WTC11 (cell line): ENCODE measurements around the gene SFT2D1.

Experiments used
- CTCF ChIP-seq: fragments of 200-600 bp; IDR thresholded peaks from 2 replicates; pipeline ENCODE4 v1.8.0; 2022; ENCODE audit warnings: antibody characterized with exemption
- EMX1 ChIP-seq: fragments of 250-450 bp; sonication (Bioruptor Pico); IDR thresholded peaks from 2 replicates; pipeline ENCODE4 v1.8.0; 2021; ENCODE audit warnings: mild to moderate bottlenecking
- MAX ChIP-seq: sonication (generic); formaldehyde crosslinking; IDR thresholded peaks from 2 replicates; pipeline ENCODE4 v1.8.0; 2022; ENCODE audit warnings: mild to moderate bottlenecking, missing genetic modification reagents
- MYBL2 ChIP-seq: sonication (generic); formaldehyde crosslinking; IDR thresholded peaks from 2 replicates; pipeline ENCODE4 v1.8.1; 2023; ENCODE audit warnings: mild to moderate bottlenecking, moderate library complexity, missing genetic modification reagents

GRCh38 chr6:166338854-166339253, 3.5 kb downstream of the SFT2D1 start:
- TF ChIP-seq MYBL2 (CRISPR knock-in tag) (no peak), MAX (no peak), CTCF (no peak), EMX1 (CRISPR knock-in tag) (no peak)
